Neural progenitor cell (in vitro differentiated cells): ENCODE data around the gene DENND5A. TPM values are rescaled to one million over a fixed set of nuclear protein-coding genes. Genes with fewer than 3 reads are reported as not detected.

Source experiments
- DNase-seq: peaks from one replicate; pipeline ENCODE4 v3.0.0-alpha.2; 2016; ENCODE audit warnings: low spot score
- H2AFZ ChIP-seq: fragments of 200-600 bp; sonication (generic); replicated peaks from 2 replicates; pipeline ENCODE4 v1.6.1; 2016; ENCODE audit warnings: antibody characterized with exemption
- H3F3A ChIP-seq: fragments of 200-600 bp; sonication (generic); 2 replicates; pipeline ENCODE4 v1.6.1; 2016; ENCODE audit warnings: antibody characterized with exemption, low read depth
- H3K27ac ChIP-seq: fragments of 200-600 bp; sonication (generic); 2 replicates; pipeline ENCODE4 v1.5.1; 2016; ENCODE audit warnings: mild to moderate bottlenecking
- H3K27me3 ChIP-seq: fragments of 200-600 bp; sonication (generic); 2 replicates; pipeline ENCODE4 v1.6.1; 2016; ENCODE audit warnings: mild to moderate bottlenecking, moderate library complexity
- H3K36me3 ChIP-seq: fragments of 200-600 bp; sonication (generic); 2 replicates; pipeline ENCODE4 v1.5.1; 2016
- H3K4me1 ChIP-seq: fragments of 200-600 bp; sonication (generic); 2 replicates; pipeline ENCODE4 v1.6.1; 2016; ENCODE audit warnings: mixed run types
- H3K4me2 ChIP-seq: fragments of 200-600 bp; sonication (generic); 2 replicates; pipeline ENCODE4 v1.6.1; 2016
- H3K4me3 ChIP-seq: fragments of 200-600 bp; sonication (generic); 2 replicates; pipeline ENCODE4 v1.5.1; 2016
- H3K79me2 ChIP-seq: fragments of 200-600 bp; sonication (generic); 2 replicates; pipeline ENCODE4 v1.6.1; 2016; ENCODE audit warnings: low read depth
- H3K9ac ChIP-seq: fragments of 200-600 bp; sonication (generic); 2 replicates; pipeline ENCODE4 v1.6.1; 2016
- H3K9me3 ChIP-seq: fragments of 200-600 bp; sonication (generic); 2 replicates; pipeline ENCODE4 v1.5.1; 2016; ENCODE audit warnings: low read depth
- H4K20me1 ChIP-seq: fragments of 200-600 bp; sonication (generic); 2 replicates; pipeline ENCODE4 v1.6.1; 2016; ENCODE audit warnings: low read depth
- H3K27ac Mint-ChIP-seq: 3 replicates; pipeline ENCODE4 v1.8.0; 2021; ENCODE audit warnings: mixed read lengths
- H3K27me3 Mint-ChIP-seq: 2 replicates; pipeline ENCODE4 v1.8.0; 2022; ENCODE audit warnings: low read depth, mild to moderate bottlenecking, inconsistent platforms, moderate library complexity, mixed read lengths; ENCODE audit not compliant: insufficient read depth
- H3K36me3 Mint-ChIP-seq: 3 replicates; pipeline ENCODE4 v1.8.0; 2021; ENCODE audit warnings: mixed read lengths
- H3K4me1 Mint-ChIP-seq: 3 replicates; pipeline ENCODE4 v1.8.0; 2021; ENCODE audit warnings: mixed read lengths
- H3K4me3 Mint-ChIP-seq: 3 replicates; pipeline ENCODE4 v1.8.0; 2021; ENCODE audit warnings: mild to moderate bottlenecking, moderate library complexity, mixed read lengths
- H3K9me3 Mint-ChIP-seq: 3 replicates; pipeline ENCODE4 v1.8.0; 2020; ENCODE audit warnings: mixed read lengths
- EZH2 ChIP-seq: fragments of 200-600 bp; sonication (generic); IDR thresholded peaks from 2 replicates; pipeline ENCODE4 v1.6.1; 2017; ENCODE audit warnings: antibody characterized with exemption, mild to moderate bottlenecking, moderate library complexity
- EZH2phosphoT487 ChIP-seq: fragments of 200-600 bp; sonication (generic); IDR thresholded peaks from 2 replicates; pipeline ENCODE4 v1.6.1; 2017; ENCODE audit warnings: antibody characterized with exemption
- total RNA-seq: library from RNA; depleted of rRNA; stranded (reverse); fragments of >200 nt; gene quantifications from 2 replicates; pipeline ENCODE4 v1.2.3, GENCODE V29; 2015; ENCODE audit warnings: low replicate concordance
- TF ChIP-seq, protein P1 (sequence below): fragments of 200-600 bp; sonication (generic); IDR thresholded peaks from 2 replicates; pipeline ENCODE4 v1.5.1; 2017; ENCODE audit warnings: antibody characterized with exemption, mild to moderate bottlenecking

The DENND5A gene
- total RNA-seq, 1 donor from 2014 or later = 142 TPM

GRCh38 chr11:9180784-9181183, 84.4 kb downstream of the DENND5A start:
- no peak for TF ChIP-seq EZH2
- TF ChIP-seq, protein P1, sequence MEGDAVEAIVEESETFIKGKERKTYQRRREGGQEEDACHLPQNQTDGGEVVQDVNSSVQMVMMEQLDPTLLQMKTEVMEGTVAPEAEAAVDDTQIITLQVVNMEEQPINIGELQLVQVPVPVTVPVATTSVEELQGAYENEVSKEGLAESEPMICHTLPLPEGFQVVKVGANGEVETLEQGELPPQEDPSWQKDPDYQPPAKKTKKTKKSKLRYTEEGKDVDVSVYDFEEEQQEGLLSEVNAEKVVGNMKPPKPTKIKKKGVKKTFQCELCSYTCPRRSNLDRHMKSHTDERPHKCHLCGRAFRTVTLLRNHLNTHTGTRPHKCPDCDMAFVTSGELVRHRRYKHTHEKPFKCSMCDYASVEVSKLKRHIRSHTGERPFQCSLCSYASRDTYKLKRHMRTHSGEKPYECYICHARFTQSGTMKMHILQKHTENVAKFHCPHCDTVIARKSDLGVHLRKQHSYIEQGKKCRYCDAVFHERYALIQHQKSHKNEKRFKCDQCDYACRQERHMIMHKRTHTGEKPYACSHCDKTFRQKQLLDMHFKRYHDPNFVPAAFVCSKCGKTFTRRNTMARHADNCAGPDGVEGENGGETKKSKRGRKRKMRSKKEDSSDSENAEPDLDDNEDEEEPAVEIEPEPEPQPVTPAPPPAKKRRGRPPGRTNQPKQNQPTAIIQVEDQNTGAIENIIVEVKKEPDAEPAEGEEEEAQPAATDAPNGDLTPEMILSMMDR = no peak
- Histone ChIP-seq H3K4me3 (no peak overlapping the region), H4K20me1 (no peaks in the 10 kb centered on the region), H3K4me1 (no peaks in the 10 kb centered on the region), H3K79me2 (no peaks in the 10 kb centered on the region), H3K4me2 (no peak overlapping the region), H3F3A (peaks cover 11% of the 10 kb centered on the region), H3K27ac (no peak overlapping the region), H3K27me3 (no peaks in the 10 kb centered on the region), H2AFZ (no peak overlapping the region), H3K36me3 (peaks cover 11% of the 10 kb centered on the region), H3K9ac (no peak overlapping the region), H3K9me3 (no peaks in the 10 kb centered on the region)
- no peak overlapping the region for H3K27ac Mint-ChIP-seq
- no peak overlapping the region for H3K4me3 Mint-ChIP-seq
- peaks cover 39% of the 10 kb centered on the region for H3K36me3 Mint-ChIP-seq
- H3K9me3 Mint-ChIP-seq = no peaks in the 10 kb centered on the region
- no peaks in the 10 kb centered on the region for H3K4me1 Mint-ChIP-seq
- H3K27me3 Mint-ChIP-seq = no peaks in the 10 kb centered on the region
- DNase-seq = no peak

DNA sequence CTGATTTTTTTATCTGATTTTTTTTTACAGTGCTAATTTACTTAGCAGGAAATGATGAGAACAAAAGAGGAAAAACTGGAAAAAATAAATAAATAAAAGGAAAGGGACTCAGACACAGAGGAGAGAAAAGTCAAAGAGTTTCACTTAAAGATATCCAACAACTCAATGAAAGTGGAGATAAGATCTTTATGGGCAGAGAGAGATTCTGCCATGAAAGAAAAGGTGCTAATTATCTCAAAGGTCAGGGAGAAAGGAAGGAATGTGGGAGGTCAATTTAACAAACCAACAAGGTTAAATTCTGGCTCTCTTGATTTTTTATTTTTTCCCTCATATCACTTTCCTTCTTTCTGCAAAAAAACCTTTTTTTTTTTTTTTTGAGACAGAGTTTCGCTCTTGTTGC, 86.0 kb downstream of the DENND5A start:
- Histone ChIP-seq H3F3A (peaks cover 11% of the 10 kb centered on the region), H3K4me2 (no peak overlapping the region), H3K4me3 (no peak overlapping the region), H4K20me1 (no peaks in the 10 kb centered on the region), H3K9me3 (no peaks in the 10 kb centered on the region), H2AFZ (no peak overlapping the region), H3K27ac (no peak overlapping the region), H3K9ac (no peak overlapping the region), H3K4me1 (no peaks in the 10 kb centered on the region), H3K79me2 (peaks cover 9% of the 10 kb centered on the region), H3K27me3 (no peaks in the 10 kb centered on the region), H3K36me3 (peaks cover 11% of the 10 kb centered on the region)
- TF ChIP-seq, protein P1 = no peak
- TF ChIP-seq EZH2 (no peak), EZH2phosphoT487 (no peak)
- H3K36me3 Mint-ChIP-seq = peaks cover 35% of the 10 kb centered on the region
- no peak overlapping the region for H3K27ac Mint-ChIP-seq
- no peaks in the 10 kb centered on the region for H3K27me3 Mint-ChIP-seq
- DNase-seq = no peak
- H3K4me3 Mint-ChIP-seq = no peak overlapping the region
- no peaks in the 10 kb centered on the region for H3K9me3 Mint-ChIP-seq
- H3K4me1 Mint-ChIP-seq = no peaks in the 10 kb centered on the region

- no peaks in the 10 kb centered on the region for H3K27me3 ChIP-seq
- no peaks in the 10 kb centered on the region for H4K20me1 ChIP-seq
- no peak overlapping the region for H3K27ac ChIP-seq
- H3K4me3 ChIP-seq = no peak overlapping the region
- H3K4me2 ChIP-seq = no peak overlapping the region
- no peak for DNase-seq
- H3K4me1 Mint-ChIP-seq = no peaks in the 10 kb centered on the region
- no peaks in the 10 kb centered on the region for H3K27me3 Mint-ChIP-seq
- H3K36me3 Mint-ChIP-seq = peaks cover 35% of the 10 kb centered on the region
- H3K9ac ChIP-seq = no peak overlapping the region
- H3K36me3 ChIP-seq = peaks cover 11% of the 10 kb centered on the region
- H3K9me3 Mint-ChIP-seq = no peaks in the 10 kb centered on the region
- TF ChIP-seq, protein P1 = no peak
- no peak for TF ChIP-seq EZH2phosphoT487
- H3K4me1 ChIP-seq = no peaks in the 10 kb centered on the region
- H3K4me3 Mint-ChIP-seq = no peak overlapping the region
- H2AFZ ChIP-seq = no peak overlapping the region
- H3K79me2 ChIP-seq = peaks cover 11% of the 10 kb centered on the region
- no peaks in the 10 kb centered on the region for H3K9me3 ChIP-seq
- peaks cover 11% of the 10 kb centered on the region for H3F3A ChIP-seq
- H3K27ac Mint-ChIP-seq = no peak overlapping the region
Observed at GRCh38 chr11:9178716-9179115, 86.4 kb downstream of the DENND5A start.
